K562 (cell line): ENCODE measurements around the gene HRH1. TPM values are rescaled to one million over a fixed set of nuclear protein-coding genes. Genes with fewer than 3 reads are reported as not detected.

Experiments
- FIP1L1 ChIP-seq: fragments of 200-400 bp; formaldehyde crosslinking; IDR thresholded peaks from 2 replicates; pipeline ENCODE4 v1.6.1; 2018; ENCODE audit warnings: mild to moderate bottlenecking, low read depth, low read length; ENCODE audit not compliant: poor library complexity, severe bottlenecking
- GMEB1 ChIP-seq: fragments of 250-450 bp; sonication (Bioruptor Pico); IDR thresholded peaks from 2 replicates; pipeline ENCODE4 v1.4.0; 2020; ENCODE audit warnings: mild to moderate bottlenecking
- HLTF ChIP-seq: fragments of 450-650 bp; IDR thresholded peaks from 2 replicates; pipeline ENCODE4 v1.6.1; 2016
- NR3C1 ChIP-seq: sonication (generic); formaldehyde crosslinking; IDR thresholded peaks from 2 replicates; pipeline ENCODE4 v1.8.1; 2022; ENCODE audit warnings: missing genetic modification reagents
- RNF2 ChIP-seq: sonication (generic); IDR thresholded peaks from 2 replicates; pipeline ENCODE4 v1.6.1; 2016
- SMARCB1 ChIP-seq: IDR thresholded peaks from 2 replicates; pipeline ENCODE4 v1.6.1; 2011; ENCODE audit warnings: improper control_type of control experiment, low read depth; ENCODE audit not compliant: insufficient read length
- TAF15 ChIP-seq: fragments of 200-400 bp; formaldehyde crosslinking; IDR thresholded peaks from 2 replicates; pipeline ENCODE4 v1.6.1; 2017; ENCODE audit warnings: mild to moderate bottlenecking, low read depth, low read length, moderate library complexity
- ZHX1 ChIP-seq: fragments of 150-350 bp; conservative IDR thresholded peaks from 2 replicates; pipeline ENCODE4 v1.6.1; 2014; ENCODE audit warnings: low read length
- ZNF395 ChIP-seq: fragments of 200-800 bp; sonication (Bioruptor generic); IDR thresholded peaks from 2 replicates; pipeline ENCODE4 v1.6.1; 2017; ENCODE audit warnings: missing genetic modification characterization, missing compliant biosample characterization
- ZNF764 ChIP-seq: fragments of 250-450 bp; sonication (Bioruptor Pico); IDR thresholded peaks from 2 replicates; pipeline ENCODE4 v1.4.0; 2020; ENCODE audit warnings: low read depth, mild to moderate bottlenecking, moderate library complexity
- polyA plus RNA-seq, 8 experiments: library from polyadenylated mRNA; depleted of rRNA in 4 of 8; stranded (reverse) in 5 of 8; unstranded in 3 of 8; fragments of >200 nt; fragmentation: Nextera tagmentation in 2 of 8; fragmentation: Illumina TruSeq in 1 of 8; extraction: Ambion mirVana in 2 of 8; extraction: Trizol in 1 of 8; gene quantifications; 2 replicates each; pipeline versions ENCODE4 v1.2.1 to v1.2.3, GENCODE V29; 2011 to 2014; ENCODE audit warnings: inconsistent platforms in 1 of 8, missing spikeins in 1 of 8
- total RNA-seq, 7 experiments: library from RNA; depleted of rRNA in 6 of 7; stranded (reverse); fragments of >200 nt in 6 of 7; fragmentation: Illumina TruSeq in 2 of 7; extraction: Trizol in 2 of 7; gene quantifications; 2 replicates each; pipeline versions ENCODE4 v1.2.1 to v1.2.3, GENCODE V29; 2011 to 2021; ENCODE audit warnings: low replicate concordance in 1 of 7
- TF ChIP-seq, protein P1 (sequence below): sonication (generic); formaldehyde crosslinking; IDR thresholded peaks from 2 replicates; pipeline ENCODE4 v1.8.0; 2022; ENCODE audit warnings: mild to moderate bottlenecking, missing genetic modification reagents
- TF ChIP-seq, protein P2 (sequence below), 2 experiments: fragments of 150-350 bp in 1 of 2; IDR thresholded peaks; 2 replicates each; pipeline ENCODE4 v1.6.1; 2012 to 2016; ENCODE audit warnings: low read depth in 2 of 2, low read length in 2 of 2, mild to moderate bottlenecking in 1 of 2, moderate library complexity in 1 of 2

HRH1 gene
- total and polyA plus RNA-seq, 9 of the 15 experiments (the other 6 are each of a cell fraction or from before 2014, with no cell fraction given): 0.03 to 0.15 (median 0.06) TPM; not detected in 1

DNA sequence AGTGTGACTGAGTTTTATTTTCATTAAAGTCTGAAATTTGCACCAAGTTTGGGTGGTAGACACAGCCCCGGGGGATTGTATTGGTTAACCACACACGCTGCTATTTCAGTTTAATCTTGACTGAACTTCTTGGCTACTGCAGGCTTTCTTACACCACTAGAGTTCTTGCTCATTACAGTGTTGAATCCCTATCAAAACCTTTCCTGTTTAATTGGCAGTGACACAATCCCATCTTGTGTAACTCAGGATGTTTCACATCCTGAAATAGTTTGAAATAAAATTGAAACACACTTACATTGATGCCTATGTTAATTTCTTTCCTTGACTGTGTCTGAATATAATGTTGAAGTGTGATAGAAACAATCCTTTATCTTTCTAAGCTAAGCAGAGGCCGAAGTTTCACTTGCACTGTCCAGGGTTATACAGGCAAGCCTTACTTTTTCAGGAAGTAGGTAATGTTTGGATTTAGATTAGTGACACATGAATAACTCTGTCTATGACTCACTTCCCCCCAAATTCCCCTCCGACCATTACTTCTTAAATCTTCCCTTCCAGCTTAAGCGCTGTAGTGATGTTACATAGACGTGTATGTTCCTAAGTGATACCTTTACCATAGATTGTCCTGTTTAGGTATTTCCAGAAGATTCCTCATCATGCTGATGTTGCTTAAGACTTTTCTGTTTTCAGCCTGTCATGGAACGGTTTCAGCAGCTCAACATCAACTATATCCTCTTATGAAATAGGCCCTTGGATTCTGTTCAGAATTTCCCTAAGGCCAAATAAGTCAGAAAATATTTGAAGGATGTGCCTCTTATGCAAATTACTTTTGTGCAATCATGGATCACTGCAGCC is 134.7 kb downstream of the HRH1 start (continued):
- TF ChIP-seq, protein P1, sequence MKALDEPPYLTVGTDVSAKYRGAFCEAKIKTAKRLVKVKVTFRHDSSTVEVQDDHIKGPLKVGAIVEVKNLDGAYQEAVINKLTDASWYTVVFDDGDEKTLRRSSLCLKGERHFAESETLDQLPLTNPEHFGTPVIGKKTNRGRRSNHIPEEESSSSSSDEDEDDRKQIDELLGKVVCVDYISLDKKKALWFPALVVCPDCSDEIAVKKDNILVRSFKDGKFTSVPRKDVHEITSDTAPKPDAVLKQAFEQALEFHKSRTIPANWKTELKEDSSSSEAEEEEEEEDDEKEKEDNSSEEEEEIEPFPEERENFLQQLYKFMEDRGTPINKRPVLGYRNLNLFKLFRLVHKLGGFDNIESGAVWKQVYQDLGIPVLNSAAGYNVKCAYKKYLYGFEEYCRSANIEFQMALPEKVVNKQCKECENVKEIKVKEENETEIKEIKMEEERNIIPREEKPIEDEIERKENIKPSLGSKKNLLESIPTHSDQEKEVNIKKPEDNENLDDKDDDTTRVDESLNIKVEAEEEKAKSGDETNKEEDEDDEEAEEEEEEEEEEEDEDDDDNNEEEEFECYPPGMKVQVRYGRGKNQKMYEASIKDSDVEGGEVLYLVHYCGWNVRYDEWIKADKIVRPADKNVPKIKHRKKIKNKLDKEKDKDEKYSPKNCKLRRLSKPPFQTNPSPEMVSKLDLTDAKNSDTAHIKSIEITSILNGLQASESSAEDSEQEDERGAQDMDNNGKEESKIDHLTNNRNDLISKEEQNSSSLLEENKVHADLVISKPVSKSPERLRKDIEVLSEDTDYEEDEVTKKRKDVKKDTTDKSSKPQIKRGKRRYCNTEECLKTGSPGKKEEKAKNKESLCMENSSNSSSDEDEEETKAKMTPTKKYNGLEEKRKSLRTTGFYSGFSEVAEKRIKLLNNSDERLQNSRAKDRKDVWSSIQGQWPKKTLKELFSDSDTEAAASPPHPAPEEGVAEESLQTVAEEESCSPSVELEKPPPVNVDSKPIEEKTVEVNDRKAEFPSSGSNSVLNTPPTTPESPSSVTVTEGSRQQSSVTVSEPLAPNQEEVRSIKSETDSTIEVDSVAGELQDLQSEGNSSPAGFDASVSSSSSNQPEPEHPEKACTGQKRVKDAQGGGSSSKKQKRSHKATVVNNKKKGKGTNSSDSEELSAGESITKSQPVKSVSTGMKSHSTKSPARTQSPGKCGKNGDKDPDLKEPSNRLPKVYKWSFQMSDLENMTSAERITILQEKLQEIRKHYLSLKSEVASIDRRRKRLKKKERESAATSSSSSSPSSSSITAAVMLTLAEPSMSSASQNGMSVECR (CRISPR knock-in tag): no peak
- TF ChIP-seq ZNF764 (CRISPR knock-in tag) (no peak), ZNF395 (CRISPR knock-in tag) (peak; percentile 42; the same call in 1 of the 2 replicates), TAF15 (no peak), HLTF (no peak), ZHX1 (no peak), NR3C1 (no peak), FIP1L1 (no peak), GMEB1 (CRISPR knock-in tag) (no peak), RNF2 (no peak; the same call in 1 of the 2 replicates), SMARCB1 (no peak)
- TF ChIP-seq, protein P2, sequence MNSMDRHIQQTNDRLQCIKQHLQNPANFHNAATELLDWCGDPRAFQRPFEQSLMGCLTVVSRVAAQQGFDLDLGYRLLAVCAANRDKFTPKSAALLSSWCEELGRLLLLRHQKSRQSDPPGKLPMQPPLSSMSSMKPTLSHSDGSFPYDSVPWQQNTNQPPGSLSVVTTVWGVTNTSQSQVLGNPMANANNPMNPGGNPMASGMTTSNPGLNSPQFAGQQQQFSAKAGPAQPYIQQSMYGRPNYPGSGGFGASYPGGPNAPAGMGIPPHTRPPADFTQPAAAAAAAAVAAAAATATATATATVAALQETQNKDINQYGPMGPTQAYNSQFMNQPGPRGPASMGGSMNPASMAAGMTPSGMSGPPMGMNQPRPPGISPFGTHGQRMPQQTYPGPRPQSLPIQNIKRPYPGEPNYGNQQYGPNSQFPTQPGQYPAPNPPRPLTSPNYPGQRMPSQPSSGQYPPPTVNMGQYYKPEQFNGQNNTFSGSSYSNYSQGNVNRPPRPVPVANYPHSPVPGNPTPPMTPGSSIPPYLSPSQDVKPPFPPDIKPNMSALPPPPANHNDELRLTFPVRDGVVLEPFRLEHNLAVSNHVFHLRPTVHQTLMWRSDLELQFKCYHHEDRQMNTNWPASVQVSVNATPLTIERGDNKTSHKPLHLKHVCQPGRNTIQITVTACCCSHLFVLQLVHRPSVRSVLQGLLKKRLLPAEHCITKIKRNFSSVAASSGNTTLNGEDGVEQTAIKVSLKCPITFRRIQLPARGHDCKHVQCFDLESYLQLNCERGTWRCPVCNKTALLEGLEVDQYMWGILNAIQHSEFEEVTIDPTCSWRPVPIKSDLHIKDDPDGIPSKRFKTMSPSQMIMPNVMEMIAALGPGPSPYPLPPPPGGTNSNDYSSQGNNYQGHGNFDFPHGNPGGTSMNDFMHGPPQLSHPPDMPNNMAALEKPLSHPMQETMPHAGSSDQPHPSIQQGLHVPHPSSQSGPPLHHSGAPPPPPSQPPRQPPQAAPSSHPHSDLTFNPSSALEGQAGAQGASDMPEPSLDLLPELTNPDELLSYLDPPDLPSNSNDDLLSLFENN (IDR thresholded peaks at IDR 0.05; ENCODE audit: low read depth in 2 of 2, low read length in 2 of 2): no peak
